ENCODE measurements around the gene RIOK3. TPM values are rescaled to one million over a fixed set of nuclear protein-coding genes. Genes with fewer than 3 reads are reported as not detected.
"Not testable (repeated sequence)": the region's sequence is repeated elsewhere in the genome, so short reads cannot be mapped to it uniquely, and the experiment has no call there.

RIOK3 gene
- total RNA-seq, 1 donor from 2014 or later: 51.4 TPM

DNA sequence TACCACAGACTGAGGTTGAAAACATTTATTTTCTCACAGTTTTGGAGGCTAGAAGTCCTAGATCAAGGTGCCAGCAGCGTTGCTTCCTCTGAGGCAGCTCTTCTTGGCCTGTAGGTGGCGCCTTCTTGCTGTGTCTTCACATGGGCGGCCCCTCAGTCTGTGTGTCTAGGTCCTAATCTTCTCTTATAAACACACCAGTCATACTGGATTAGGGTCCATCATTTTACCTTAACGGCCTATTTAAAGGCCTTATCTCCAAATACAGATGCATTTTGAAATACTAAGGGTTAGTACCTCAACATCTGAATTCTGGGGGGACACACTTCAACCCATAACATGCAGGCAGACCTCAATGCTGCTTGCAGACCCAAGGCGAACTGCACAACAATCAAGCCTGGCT, 45.8 kb downstream of the RIOK3 start:
- peak; percentile 81 for DNase-seq

DNA sequence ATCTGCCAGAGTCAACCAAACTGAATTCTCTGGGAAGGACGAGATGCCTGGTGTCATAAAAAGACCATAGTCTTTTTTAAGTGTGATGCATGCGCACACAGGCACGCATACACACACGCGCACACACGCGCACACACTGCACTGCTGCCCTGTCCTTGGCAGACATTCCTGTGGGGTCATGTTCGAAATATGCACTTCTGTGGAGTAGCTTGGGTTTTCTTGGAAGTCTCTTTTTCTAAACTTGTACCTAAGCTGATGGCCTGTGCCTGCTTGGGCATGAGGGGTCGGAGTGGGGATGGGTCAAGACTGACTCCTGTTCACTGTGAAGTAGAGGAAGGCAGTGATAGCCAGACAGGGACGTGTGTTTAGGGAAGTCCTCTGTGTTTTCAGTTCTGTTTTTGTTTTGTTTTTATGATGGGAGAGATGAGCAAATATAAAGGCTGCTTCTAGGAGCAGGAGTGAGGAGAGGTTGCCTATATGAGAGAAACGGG, 46.2 kb downstream of the RIOK3 start:
- no peak for DNase-seq

DNA sequence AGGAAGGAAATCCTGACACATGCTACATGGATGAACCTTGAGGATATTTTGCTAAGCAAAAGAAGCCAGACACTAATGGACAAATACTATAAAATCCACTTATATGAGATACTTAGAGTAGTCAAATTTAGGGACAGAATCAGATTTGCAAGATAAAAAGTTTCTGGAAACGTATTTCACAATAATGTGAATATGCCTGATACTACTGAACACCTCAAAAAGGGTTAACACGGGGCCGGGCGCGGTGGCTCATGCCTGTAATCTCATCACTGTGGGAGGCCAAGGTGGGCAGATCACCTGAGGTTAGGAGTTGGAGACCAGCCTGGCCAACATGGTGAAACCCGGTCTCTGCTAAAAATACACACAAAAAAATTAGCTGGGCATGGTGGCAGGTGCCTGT, 48.5 kb downstream of the RIOK3 start:
- DNase-seq: no peak

DNA sequence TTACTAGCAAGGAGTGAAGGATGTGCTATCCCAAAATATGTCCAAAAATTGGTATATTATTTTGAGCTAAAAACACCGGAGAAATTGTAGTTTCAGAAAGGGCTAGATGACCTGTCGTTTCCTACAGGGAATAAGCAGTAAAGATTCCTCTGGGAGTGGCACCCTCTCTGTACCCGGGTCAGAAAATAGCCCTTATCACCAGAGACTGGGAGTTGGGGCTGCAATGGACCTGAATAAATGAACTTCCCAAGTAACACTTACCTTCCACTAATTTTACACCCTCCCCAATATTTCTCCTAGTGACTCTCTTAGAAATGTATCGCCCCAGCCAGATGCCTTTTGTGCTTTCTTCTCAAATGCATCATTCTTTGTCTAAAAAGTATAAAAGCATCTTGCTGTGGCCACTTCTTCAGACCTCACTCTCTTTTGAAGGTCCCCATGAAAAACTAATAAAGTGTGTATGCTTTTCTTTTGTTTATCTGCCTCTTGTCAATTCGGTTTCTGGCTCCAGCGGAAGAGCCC, 49.5 kb downstream of the RIOK3 start:
- DNase-seq: no peak

DNA sequence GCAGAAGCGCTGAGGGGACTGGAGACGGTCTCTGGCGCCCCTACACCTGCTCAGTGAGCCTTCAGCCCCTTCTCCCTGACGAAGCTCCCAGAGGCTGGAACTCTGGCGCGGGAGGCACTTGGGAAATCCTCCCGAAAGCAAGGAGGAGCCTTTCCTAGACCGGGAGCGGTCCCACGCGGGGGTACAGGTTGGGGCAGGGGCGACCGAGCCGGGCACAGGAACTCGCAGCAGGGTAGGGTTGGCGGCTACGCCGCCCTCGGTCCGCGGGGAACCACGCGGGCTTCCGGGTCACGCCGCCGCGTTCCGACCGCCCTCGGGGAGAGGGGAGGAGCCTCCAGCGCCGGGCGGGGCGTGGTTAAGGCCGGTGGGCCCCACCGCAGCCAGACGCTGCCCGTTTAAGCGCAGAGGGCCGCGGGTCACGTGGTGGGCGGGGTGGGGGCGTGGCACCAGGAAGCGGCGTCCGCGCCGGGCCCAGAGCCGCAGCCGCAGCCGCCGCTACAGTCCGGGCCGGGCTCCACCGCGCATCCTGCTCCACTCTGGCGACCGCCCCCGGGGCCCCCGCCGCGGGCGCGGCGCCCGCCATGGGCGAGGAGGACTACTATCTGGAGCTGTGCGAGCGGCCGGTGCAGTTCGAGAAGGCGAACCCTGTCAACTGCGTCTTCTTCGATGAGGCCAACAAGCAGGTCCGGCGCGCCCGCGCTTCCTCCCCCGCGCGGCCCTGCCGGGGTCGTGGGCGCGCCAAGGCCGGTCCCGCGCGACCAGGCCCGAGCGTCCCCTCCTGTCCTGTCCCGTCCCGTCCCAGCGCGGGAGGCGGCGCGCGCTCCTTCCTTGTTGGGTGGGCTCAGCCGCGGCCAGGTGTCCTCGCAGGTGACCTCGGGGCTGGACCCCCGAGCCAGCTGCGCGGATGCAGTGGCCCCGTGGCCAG, 50.2 kb downstream of the RIOK3 start, which contains the start of gene RMC1:
RMC1 (plus strand) TSS at position 474 of the 925 bp plus-strand sequence; CDS start at position 582, 108 bp downstream.
- peak; percentile 97 for DNase-seq

DNA sequence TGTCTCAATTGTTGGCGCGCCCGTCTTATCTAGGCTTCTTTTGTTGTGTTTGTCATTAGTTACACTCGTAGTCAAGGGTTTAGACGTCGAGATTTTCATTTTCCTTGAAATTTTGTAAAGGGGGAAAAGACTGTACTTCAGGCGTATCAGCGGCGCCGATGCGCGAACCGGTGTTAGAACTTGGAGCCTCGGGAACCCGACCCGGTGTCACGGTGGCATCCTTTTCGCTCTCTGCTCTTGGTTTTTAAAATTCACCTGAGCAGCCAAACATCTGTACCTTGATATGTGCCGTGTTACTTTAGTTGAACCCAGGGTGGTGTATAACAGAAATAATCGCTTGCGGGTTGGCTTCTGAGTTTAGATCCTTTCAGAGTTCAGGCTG, 50.9 kb downstream of the RIOK3 start:
- DNase-seq: peak; percentile 26

DNA sequence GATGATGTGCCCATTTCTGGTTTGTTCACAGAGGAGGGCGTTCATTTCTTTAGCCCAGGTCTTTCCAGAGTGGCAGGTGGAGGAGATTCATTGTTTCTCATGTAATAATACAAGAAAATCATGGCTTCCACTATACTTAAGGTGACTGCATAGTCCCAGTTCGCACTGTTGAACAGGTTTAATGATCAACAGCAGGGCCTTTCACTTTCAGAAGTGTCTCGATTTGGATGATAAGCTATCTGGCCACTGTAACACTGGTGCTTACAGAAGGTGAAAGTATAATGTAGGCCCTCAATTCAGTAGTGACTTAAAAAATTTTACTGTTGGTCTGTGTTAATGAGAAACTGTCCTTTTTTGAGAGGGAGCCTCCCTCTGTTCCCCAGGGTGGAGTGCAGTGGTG, 51.6 kb downstream of the RIOK3 start:
- DNase-seq: no peak

DNA sequence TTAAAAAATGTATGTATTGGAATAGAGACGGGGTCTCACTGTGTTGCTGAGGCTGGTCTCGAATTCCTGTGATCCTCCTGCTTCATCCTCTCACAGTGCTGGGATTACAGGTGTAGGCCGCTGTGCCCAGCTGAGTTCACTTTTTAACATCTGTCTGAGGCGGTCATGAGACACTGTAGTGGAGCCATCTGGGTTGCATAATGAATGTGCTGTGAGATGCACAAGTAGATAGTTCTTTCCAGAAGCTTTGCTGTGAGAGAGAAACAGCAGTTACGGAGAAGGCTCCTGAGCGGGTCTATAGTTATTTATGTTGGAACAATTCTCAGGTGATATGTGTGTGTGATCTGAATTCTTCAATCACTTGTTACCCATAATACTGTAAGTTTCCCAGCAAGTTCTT, 53.3 kb downstream of the RIOK3 start:
- DNase-seq: no peak

DNA sequence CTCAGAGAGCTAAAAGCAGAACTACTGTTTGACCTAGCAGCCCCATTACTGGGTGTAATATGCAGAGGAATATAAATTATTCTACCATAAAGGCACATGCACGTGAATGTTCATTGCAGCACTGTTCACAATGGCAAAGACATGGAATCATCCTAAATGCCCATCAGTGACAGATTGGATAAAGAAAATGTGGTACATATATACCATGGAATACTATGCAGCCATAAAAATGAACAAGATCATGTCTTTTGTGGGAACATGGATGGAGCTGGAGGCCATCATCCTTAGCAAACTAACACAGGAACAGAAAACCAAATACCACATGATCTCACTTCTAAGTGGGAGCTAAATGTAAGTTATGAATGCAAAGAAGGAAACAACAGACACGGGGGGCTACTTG, 57.8 kb downstream of the RIOK3 start:
- DNase-seq: not testable (repeated sequence)

DNA sequence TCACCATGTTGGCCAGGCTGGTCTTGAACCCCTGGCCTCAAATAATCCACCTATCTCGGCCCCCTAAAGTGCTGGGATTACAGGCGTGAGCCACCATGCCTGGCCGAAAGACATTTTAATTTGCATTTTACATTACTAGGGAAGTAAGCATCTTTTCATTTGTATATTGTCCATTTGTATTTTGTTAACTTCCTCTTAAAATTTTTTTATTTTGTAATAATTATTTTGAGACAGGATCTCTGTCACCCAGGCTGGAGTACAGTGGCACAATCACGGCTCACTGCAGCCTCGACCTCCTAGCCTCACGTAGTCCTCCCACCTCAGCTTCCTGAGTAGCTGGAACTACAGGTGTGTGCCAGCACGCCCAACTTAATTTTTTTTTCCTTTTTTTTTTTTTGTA, 59.1 kb downstream of the RIOK3 start:
- not testable (repeated sequence) for DNase-seq

DNA sequence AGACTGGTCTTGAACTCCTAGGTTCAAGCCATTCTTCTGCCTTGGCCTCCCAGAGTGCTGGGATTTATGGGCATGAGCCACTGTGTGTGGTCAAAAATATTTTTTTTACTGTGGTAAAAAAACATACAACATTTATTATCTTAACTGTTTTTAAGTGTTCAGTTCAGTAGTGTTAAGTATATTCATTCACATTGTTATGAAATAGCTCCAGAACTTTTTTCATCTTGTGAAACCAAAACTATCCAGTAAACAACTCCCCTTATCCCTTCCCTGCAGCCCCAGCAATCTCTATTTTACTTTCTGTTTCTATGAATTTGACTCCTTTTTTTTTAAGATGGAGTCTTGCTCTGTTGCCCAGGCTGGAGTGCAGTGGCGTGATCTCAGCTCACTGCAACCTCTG, 59.6 kb downstream of the RIOK3 start:
- no peak for DNase-seq

DNA sequence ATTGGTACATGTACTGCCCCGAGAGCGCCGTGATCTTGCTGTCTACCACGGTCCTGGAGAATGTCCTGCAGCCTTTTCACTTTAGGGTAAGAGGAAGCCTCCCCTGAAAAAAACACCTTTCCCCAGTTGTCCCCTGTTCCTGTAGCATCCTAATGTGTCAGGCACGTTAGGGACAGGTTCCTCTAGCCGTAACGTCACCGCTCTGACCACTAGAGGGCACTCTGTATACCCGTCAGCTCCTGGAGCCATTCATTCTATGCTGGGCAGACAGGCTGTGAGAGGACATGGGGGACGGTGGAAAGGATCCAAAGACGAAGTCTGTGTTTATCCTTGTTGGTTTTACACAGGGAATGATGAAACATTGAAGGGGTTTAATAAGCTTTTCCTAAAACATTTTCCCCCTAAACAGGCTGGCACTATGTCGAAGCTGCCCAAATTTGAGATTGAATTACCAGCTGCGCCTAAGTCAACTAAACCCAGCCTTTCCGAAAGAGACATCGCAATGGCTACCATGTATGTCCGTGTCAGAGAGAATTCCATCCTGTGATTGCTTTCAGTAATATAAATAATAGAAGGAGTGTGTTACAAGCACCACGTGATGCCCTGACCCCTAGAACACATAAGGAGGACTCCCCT, 62.9 kb downstream of the RIOK3 start:
- DNase-seq: peak; percentile 90

DNA sequence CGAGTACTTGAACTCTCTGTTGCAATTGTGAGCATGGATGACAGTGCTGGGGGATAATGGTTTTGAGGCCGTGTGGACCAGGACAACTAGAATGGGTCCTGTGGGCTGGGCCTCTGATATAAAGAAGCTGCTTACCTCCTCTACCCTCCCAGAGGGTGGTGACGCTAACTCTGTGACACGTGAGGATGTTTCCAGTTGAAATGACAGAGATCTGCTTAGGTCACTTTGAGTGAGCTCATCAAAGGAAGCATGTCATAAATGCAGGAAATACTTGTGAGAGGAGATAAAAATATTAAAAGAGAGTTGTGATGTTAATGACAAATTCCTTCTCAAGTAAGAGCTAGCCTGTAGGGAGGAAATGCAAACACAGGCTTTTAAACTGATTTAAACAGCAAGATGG, 66.6 kb downstream of the RIOK3 start:
- DNase-seq: peak; percentile 90

DNA sequence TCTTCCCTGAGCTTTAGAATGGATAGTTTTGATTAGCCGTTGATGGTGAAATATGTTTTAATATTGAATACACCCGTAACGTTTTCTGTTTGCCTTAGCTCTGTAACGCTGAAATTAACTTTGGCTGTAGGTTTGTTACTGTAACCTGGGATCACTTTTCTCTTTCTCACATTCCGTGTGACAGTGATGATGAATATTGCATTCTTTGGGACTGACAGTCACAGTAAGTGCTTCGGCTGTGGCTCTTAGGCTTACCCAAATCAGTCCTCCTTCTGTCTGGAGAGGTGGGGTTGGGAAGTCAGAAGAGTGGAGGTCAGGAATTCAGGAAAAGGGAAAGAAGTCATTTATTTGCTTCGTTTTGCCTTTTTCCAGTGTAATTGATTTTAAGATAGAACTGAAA, 68.2 kb downstream of the RIOK3 start:
- DNase-seq: peak; percentile 6

DNA sequence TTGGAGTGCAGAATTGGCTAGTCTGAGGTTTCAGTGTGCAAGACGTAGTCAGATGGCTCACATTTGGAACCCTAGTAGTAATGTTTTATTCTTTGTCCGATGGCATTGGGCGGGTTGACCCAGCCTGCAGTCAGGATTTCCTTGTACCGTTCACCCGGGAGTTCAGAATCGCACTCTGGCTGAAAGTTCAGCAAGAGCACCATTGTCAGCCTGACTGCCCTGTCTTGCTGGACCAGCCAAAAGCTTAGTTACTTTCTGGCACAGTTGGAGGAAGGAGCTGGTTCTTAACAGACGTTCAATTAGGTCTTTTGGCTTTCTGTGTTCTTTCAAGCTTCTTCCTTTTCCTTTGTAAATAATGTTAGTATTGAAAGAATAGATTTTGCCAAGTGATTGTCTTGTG, 68.8 kb downstream of the RIOK3 start:
- peak; percentile 71 for DNase-seq

DNA sequence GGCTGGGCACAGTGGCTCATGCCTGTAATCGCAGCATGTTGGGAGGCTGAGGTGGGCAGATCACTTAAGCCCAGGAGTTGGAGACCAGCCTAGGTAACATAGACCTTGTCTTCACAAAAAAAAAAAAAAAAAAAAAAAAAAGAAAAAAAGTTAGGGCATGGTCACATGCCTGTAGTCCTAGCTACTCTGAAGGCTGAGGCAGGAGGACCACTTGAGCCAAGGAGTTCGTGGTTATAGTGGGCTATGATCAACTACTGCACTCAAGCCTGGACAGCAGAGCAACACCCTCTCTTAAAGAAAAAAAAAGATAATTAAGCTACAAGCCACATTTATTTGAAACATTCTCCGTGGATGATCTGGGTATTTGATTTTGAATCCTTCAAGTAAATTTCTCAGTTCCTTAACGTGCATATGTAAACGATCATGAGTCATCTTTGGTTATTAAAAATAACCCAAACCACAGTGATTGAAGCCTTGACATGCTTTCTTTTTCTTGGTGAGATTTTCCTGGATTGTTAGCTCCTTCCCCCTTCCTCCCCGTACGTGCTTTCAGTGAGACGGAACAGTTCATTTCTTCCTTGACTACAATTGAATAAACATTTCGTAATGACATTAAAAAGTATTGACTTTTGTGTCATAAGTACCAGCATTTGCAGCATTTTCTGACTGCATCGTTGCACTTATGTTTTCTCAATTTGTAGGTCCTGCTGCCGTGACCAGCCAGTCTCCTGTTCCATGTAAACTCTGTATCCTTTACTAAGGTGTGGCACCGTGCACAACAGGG, 70.5 kb downstream of the RIOK3 start:
- peak; percentile 34 for DNase-seq

DNA sequence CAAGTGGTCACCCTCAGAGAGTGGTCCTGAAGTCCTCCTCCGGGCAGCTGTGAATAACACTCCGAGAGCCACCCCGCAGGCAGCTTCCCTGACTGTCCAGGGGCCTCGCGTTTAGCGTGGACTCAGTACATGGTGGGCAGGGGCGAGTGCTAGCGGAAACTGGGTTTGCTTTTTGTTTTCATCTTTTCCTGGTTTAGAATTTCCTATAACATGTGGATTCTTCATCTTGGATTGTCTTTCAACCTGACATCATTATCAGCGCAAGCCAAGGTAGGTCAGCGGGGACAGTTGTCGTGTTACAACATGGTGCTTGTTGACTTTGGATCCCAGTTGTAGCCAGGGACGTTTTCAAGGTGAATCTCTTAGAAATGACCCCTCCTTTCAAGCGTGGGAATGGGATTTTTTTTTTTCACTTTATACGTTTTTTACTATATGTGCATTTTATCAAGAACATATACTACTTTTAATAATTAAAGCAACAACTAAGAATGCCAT, 71.2 kb downstream of the RIOK3 start:
- no peak for DNase-seq

DNA sequence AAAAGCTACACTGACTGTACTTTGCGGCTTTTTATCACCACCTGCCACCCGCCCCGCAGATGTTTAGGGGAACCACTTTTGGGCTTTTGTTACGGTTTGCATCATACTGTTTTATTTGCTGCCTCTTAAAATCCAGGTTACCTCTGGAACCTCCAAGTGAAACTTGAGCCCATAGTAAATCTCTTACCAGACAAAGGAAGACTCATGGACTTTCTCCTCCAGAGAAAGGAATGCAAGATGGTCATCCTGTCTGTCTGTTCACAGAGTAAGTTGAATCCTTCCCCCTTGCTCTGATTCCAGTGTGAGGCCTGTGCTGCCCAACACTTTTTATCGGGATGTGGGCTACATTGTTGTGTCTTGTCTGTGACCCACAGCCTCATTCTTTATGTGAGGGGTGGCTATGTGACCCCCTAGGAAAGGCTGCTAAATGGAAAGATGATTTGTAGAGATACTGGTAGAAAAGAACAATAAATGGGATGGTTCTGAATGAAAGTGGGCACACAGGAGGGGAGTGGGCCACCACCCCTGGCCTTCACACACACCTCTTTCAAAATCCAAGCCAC, 73.5 kb downstream of the RIOK3 start:
- DNase-seq: no peak

DNA sequence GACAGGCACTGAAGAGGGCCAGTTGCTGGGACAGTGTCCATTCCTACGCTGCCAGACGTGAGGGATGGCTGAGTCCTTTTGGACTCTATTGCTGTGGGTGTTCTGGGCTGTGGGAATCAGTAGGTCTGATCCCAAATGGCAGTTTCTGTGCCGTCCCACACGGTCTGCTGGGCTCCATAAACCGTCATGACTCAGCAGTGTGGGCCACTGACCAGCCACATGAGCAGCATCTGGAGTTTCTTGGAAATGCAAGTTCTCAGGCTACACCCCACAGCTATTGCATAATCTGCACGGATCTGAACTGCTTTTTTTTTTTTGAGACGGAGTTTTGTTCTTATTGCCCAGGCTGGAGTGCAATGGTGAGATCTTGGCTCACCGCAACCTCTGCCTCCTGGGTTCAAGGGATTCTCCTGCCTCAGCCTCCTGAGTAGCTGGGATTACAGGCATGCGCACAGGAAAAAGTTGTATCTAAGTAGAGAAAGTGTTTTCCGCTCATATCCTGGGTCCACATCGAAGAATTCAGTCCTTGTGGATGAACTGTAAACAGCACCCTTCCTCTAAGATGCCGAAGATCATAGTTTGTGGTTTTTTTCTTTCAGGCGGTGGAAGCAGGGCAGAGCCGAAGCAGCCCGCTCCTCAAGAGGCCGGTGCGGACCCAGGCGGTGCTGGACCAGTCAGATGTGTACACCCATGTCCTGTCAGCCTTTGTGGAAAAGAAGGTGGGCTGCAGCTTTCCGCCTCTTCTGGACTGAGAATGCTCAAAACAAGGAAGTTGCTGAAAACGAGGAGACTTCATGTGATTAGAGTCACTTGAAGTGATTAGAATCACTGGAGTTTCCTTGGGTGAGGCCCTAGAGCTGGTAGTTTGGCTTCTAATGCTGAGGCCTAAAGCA, 75.7 kb downstream of the RIOK3 start:
- DNase-seq: no peak

DNA sequence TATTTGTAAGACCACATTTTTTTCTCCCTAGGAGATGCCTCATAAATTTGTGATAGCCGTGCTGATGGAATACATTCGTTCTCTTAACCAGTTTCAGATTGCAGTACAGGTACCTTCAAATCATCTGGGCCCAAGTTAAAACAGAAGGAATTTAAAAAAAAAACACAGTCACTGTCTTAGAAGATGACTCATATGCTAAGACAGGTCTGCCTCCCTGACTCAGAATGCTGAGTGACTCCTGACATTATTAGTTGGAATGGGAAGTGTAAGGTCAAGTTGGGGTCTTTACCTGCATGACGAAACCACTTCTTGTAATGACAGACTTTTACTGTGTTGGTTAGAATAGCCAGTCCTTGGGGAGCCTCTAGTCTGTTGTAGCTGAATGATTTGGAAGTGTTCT, 76.5 kb downstream of the RIOK3 start:
- peak; percentile 61 for DNase-seq

DNA sequence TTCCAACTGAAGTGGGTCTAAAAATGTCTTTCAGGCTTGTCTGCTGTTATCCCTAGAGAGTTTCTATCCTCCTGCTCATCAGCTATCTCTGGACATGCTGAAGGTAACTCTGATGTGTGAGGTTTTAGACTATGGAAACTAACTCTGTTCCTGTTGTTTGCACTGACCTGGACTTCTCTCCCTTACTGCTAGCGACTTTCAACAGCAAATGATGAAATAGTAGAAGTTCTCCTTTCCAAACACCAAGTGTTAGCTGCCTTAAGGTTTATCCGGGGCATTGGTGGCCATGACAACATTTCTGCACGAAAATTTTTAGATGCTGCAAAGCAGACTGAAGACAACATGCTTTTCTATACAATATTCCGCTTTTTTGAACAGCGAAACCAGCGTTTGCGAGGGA, 77.1 kb downstream of the RIOK3 start:
- DNase-seq: no peak
